ENCODE measurements around the gene PHB1. TPM values are rescaled to one million over a fixed set of nuclear protein-coding genes. Genes with fewer than 3 reads are reported as not detected.

The PHB1 gene
- total RNA-seq, 1 donor = 117 TPM

DNA sequence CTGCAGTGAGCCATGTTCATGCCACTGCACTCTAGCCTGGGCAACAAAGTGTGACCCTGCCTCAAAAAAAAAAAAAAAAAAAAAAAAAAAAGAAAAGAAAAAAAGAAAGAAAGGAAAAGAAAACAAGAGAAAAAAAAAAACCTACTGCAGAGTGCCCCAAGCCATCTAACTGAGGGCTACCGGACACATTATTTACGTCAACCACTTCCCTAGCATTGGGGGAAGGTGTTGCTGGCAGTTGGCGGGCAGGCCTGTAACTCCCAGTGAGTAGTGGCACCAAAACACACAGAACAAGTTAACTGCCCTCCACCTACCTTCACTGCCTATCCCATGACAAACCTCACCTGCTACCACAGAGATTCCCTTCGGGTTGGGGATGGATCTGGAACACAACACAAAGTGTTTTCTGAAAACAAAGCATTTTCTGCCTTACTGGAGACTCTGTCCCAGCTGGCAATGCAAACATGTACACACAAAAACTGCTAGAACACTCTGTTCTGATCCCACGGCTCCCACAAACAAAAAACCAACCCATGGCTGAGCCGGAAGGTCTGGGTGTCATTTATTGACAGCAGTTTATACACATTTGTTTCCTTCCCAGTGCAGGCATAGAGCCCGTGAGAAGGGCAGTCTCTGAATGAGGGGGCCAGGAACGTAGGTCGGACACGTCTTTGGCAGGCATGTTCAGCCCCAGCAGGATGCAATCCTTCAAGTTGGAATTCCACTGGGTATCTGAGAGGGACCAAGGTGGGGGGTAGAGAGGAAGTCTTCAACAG, 11.0 kb downstream of the PHB1 start:
- TF ChIP-seq, protein P1, sequence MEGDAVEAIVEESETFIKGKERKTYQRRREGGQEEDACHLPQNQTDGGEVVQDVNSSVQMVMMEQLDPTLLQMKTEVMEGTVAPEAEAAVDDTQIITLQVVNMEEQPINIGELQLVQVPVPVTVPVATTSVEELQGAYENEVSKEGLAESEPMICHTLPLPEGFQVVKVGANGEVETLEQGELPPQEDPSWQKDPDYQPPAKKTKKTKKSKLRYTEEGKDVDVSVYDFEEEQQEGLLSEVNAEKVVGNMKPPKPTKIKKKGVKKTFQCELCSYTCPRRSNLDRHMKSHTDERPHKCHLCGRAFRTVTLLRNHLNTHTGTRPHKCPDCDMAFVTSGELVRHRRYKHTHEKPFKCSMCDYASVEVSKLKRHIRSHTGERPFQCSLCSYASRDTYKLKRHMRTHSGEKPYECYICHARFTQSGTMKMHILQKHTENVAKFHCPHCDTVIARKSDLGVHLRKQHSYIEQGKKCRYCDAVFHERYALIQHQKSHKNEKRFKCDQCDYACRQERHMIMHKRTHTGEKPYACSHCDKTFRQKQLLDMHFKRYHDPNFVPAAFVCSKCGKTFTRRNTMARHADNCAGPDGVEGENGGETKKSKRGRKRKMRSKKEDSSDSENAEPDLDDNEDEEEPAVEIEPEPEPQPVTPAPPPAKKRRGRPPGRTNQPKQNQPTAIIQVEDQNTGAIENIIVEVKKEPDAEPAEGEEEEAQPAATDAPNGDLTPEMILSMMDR (IDR thresholded peaks at IDR 0.05; ENCODE audit: insufficient read depth, low read depth, low read length) = no peak
- no peak overlapping the region for H3K4me3 ChIP-seq (ENCODE audit: low read depth, low read length)
- DNase-seq (ENCODE audit: low read depth) = no peak

DNA sequence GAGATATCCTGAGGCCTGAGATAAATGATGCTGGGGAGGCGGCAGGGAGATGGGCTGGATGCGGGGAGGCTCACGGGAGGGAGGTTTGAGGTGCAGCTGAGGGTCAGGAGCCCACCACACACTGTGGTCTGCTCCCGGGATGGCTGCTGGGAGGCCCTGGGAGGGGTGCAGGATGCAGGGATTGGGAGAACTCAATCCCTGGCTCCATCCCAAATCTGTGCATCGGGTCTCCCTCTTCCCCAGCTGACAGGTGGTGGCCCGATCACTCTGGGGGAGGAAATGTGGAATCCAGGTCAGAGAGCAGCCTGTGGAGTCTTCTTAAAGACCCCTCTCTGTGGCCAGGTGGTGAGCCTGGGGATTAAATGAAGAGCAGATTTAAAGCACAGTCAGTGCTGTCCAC, 12.0 kb downstream of the PHB1 start:
- DNase-seq (ENCODE audit: low read depth) = no peak
- TF ChIP-seq, protein P1 (IDR thresholded peaks at IDR 0.05; ENCODE audit: insufficient read depth, low read depth, low read length) = no peak
- no peak overlapping the region for H3K4me3 ChIP-seq (ENCODE audit: low read depth, low read length)

DNA sequence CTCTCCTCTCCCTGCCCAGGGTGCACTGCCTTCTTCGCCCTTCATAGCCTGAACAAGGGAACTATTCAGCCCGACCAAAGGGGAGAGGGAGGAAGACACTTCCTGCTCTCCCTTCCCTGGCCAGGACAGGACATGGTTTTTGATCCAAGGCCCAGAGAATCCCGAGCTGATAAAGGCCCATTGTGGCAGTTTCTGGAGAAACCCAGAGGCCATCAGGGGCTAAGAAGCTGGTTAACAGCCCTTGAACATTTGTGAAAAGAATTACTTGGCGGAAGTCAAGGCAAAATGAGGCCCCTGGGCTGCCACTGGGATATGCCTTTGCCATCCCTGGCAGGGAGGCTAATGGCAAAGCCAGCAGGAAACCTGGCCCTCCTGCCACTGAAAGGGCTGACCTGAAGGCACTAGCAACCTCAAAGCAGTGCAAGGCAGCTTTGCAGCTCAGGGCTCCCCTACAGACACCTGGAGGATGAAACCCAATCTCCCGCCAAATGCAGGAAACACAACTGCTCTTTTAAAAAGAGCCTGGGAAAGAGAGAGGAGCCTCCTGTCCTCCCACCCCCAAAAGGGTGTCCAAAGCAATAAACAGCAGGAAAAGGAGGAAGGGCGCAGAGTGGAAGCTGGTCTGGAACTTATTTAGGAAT, 12.6 kb downstream of the PHB1 start:
- TF ChIP-seq, protein P1 (IDR thresholded peaks at IDR 0.05; ENCODE audit: insufficient read depth, low read depth, low read length) = no peak
- H3K4me3 ChIP-seq (ENCODE audit: low read depth, low read length) = no peak overlapping the region
- DNase-seq (ENCODE audit: low read depth) = no peak

DNA sequence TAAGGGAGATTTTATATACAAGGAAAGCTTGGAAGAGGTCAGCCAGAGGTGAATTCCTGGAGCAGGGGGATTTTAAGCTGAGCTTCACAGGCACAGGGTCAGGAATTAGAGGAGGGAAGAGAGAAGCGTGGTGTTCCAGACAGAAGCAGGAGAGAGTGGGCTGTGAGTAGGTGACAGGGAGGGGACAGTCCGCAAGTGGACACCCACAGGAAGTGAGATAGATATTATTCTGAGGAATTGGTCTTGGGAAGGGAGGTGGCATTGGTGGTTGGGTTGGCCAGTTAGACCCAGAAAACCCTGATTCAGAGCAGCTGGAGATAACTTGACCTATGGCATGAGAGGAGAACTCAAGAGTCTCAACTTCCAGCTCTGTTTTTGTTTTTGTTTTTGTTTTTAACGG, 14.7 kb downstream of the PHB1 start:
- TF ChIP-seq, protein P1 (IDR thresholded peaks at IDR 0.05; ENCODE audit: insufficient read depth, low read depth, low read length) = no peak
- H3K4me3 ChIP-seq (ENCODE audit: low read depth, low read length) = no peak overlapping the region
- no peak for DNase-seq (ENCODE audit: low read depth)

DNA sequence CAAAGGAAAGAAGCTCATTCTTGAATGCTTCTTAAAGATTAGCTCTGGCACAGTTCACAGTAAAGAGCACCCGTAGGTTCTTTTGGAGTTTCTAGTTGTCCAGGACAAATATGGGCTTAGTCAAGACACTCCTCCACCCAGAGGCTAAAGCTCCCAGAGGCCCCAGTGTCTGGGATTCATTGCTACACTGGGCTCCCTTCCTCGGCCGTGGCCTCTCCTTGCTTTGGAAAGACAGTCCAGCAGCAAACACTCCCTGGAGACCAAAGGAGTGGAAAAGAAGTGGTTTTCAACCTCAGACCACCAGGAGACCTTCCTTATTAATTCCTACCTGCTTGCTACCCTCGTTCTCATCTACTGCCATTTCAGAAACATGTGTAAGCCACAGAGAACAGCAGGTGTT, 17.1 kb downstream of the PHB1 start:
- DNase-seq (ENCODE audit: low read depth) = no peak

DNA sequence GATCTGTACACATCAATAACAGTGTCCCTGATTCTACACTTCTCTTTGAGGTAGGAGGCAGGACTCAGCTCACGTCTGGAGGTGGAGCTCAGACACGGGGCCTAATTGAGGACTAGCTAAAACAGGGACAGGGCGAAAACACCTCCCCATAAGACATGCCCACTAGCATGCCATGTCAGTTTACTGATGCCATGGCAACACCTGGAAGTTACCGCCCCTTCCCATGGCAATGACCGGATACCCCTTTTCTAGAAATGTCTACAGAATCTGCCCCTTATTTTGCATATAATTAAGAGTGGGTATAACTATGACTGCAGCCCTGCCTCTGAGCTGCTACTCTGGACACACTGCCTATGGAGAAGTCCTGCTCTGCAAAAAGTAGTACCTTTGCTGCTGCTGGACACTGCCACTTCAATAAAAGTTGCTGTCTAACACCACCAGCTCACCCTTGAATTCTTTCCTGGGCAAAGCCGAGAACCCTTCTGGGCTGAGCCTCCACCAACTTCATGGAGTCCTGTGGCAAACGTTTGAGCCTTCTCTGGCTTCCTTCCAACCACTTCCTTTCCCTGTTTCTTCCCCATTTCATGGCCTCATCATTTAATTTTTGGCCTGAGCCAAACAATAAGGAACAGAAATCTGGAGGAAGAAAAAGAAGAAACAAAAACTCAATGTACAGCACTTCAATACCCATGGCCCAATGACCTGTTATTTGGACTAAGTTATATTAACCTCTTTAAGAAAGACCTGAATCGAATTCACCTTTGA, 21.0 kb downstream of the PHB1 start:
- TF ChIP-seq, protein P1 (IDR thresholded peaks at IDR 0.05; ENCODE audit: insufficient read depth, low read depth, low read length) = no peak
- no peak for DNase-seq (ENCODE audit: low read depth)
- H3K4me3 ChIP-seq (ENCODE audit: low read depth, low read length) = no peak overlapping the region

More for the DNA sequence above, 17.1 kb downstream of the PHB1 start:
- TF ChIP-seq, protein P1 (IDR thresholded peaks at IDR 0.05; ENCODE audit: insufficient read depth, low read depth, low read length) = no peak
- no peak overlapping the region for H3K4me3 ChIP-seq (ENCODE audit: low read depth, low read length)

All from fibroblast of villous mesenchyme (primary cell).